ENCODE data around the gene TNFSF15. TPM values are rescaled to one million over a fixed set of nuclear protein-coding genes. Genes with fewer than 3 reads are reported as not detected.

TNFSF15 gene
- total and polyA plus RNA-seq, 9 donors, result 0.02 to 0.53 (median 0.24) TPM

DNA sequence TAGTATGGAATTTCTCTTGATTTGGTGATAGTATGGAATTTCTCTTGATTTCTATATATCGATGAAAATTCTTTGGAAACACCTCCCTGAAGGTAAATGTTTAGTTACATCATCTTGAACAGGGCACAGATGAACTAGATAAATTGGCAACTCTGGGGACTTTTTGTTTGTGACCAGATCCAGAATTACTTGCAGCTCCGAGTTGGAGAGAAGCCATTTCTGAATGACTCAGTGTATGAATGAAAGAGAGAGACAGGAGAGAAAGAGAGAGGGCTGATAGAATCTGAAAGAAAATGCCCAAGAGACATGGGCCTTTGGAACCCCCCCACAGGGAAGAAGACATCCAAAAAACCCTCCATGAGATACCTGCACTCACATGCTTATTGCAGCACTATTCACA lies 14.1 kb downstream of the TNFSF15 start:
- no peak overlapping the region for H3K4me3 ChIP-seq
- no peaks in the 10 kb centered on the region for H3K9me3 ChIP-seq
- no peak for DNase-seq
- H3K4me1 ChIP-seq (ENCODE audit: insufficient read depth), result no peaks in the 10 kb centered on the region
- 88 to 96% (median 91%) methylated on average over 2 of the region's 2 CpGs for WGBS, 3 donors
- no peaks in the 10 kb centered on the region for H3K27me3 ChIP-seq
- H3K36me3 ChIP-seq, result no peaks in the 10 kb centered on the region
- H3K27ac ChIP-seq, result no peak overlapping the region
- intact Hi-C loops (cut with DNase I), result no loop called here
- TF ChIP-seq POLR2A (IDR thresholded peaks at IDR 0.05) (no peak), EP300 (IDR thresholded peaks at IDR 0.05) (no peak)
- TF ChIP-seq, protein P1, sequence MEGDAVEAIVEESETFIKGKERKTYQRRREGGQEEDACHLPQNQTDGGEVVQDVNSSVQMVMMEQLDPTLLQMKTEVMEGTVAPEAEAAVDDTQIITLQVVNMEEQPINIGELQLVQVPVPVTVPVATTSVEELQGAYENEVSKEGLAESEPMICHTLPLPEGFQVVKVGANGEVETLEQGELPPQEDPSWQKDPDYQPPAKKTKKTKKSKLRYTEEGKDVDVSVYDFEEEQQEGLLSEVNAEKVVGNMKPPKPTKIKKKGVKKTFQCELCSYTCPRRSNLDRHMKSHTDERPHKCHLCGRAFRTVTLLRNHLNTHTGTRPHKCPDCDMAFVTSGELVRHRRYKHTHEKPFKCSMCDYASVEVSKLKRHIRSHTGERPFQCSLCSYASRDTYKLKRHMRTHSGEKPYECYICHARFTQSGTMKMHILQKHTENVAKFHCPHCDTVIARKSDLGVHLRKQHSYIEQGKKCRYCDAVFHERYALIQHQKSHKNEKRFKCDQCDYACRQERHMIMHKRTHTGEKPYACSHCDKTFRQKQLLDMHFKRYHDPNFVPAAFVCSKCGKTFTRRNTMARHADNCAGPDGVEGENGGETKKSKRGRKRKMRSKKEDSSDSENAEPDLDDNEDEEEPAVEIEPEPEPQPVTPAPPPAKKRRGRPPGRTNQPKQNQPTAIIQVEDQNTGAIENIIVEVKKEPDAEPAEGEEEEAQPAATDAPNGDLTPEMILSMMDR (IDR thresholded peaks at IDR 0.05), result no peak

DNA sequence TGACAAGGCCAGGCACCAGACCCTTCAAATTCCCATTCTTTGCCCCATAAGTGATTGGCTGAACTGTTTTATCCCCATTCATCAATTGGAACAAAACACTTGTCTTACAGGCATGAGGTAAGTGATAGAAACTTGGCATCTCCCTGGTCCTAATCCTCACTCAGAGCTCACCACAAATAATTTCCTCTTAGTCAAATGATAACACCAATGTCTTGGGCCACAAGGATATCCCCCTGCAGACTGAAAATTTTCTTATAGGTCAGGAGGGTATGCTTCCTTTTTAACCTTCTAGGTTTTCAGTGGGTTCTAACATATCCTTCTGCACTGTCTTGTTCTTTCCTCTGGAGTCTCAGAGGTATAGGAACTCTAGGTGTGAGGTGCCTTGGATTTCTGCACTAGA lies 14.5 kb downstream of the TNFSF15 start:
- Histone ChIP-seq H3K4me3 (no peak overlapping the region), H3K27me3 (no peaks in the 10 kb centered on the region), H3K36me3 (no peaks in the 10 kb centered on the region), H3K9me3 (no peaks in the 10 kb centered on the region), H3K27ac (no peak overlapping the region), H3K4me1 (ENCODE audit: insufficient read depth) (no peaks in the 10 kb centered on the region)
- DNase-seq, result no peak
- TF ChIP-seq, protein P1 (IDR thresholded peaks at IDR 0.05), result no peak
- no peak for TF ChIP-seq EP300 (IDR thresholded peaks at IDR 0.05)
- TF ChIP-seq POLR2A (IDR thresholded peaks at IDR 0.05), result no peak
- intact Hi-C loops (cut with DNase I), result no loop called here

DNA sequence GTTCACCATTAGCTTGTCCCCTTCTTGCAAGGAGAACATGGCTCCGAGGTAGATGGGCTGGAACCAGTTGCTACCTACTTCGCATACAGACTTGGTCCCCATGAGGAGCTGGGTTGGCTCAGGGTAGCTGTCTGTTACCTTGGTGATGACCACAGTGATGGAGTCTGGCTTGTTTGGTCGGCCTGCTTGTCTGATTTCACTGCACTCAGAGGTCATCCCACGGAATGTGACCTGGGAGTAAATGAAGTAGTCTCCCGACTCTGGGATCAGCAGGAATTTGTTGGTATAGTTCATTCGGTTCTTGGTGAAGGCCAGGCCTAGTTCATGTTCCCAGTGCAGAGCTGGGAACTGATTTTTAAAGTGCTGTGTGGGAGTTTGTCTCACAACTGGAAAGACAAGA lies 15.3 kb downstream of the TNFSF15 start:
- WGBS, 3 donors, result 43 to 50% (median 45%) methylated on average over 6 of the region's 6 CpGs
- no peak overlapping the region for H3K4me3 ChIP-seq
- H3K4me1 ChIP-seq (ENCODE audit: insufficient read depth), result no peaks in the 10 kb centered on the region
- no peaks in the 10 kb centered on the region for H3K27me3 ChIP-seq
- H3K27ac ChIP-seq, result no peak overlapping the region
- H3K36me3 ChIP-seq, result no peaks in the 10 kb centered on the region
- TF ChIP-seq, protein P1 (IDR thresholded peaks at IDR 0.05), result no peak
- no peak for TF ChIP-seq POLR2A (IDR thresholded peaks at IDR 0.05)
- TF ChIP-seq EP300 (IDR thresholded peaks at IDR 0.05), result no peak
- no peaks in the 10 kb centered on the region for H3K9me3 ChIP-seq
- DNase-seq, result no peak
- intact Hi-C loops (cut with DNase I), result no loop called here

DNA sequence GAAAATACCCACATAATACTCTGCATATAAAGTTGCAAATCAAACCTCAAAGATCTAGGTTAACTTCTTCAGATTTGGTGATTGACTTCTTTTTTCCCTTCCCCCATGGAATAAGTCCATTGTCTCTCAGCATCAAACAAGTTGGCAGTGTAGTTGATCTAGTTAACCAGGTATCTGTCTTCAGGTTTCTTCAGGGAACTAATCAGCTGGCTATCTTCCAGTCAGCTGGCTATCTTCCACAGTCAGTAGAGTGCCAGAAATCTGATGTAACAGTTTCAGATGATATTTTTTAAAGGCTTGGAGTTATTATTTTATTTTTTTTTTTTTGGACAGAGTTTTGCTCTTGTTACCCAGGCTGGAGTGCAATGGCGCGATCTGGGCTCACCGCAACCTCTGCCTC lies 16.8 kb downstream of the TNFSF15 start:
- H3K9me3 ChIP-seq, result no peaks in the 10 kb centered on the region
- no peaks in the 10 kb centered on the region for H3K27me3 ChIP-seq
- intact Hi-C loops (cut with DNase I), result no loop called here
- no peaks in the 10 kb centered on the region for H3K4me1 ChIP-seq (ENCODE audit: insufficient read depth)
- no peak for TF ChIP-seq EP300 (IDR thresholded peaks at IDR 0.05)
- TF ChIP-seq, protein P1 (IDR thresholded peaks at IDR 0.05), result no peak
- no peak for TF ChIP-seq POLR2A (IDR thresholded peaks at IDR 0.05)
- no peak overlapping the region for H3K4me3 ChIP-seq
- H3K27ac ChIP-seq, result no peak overlapping the region
- no peaks in the 10 kb centered on the region for H3K36me3 ChIP-seq
- DNase-seq, result no peak
- WGBS, 3 donors, result 96 to 97% (median 97%) methylated on average over 3 of the region's 3 CpGs

Measured in ovary (tissue), 9 donors.